ENCODE data around the gene TFDP1. TPM values are rescaled to one million over a fixed set of nuclear protein-coding genes. Genes with fewer than 3 reads are reported as not detected.

TFDP1 gene
- total RNA-seq, 4 donors from 2014 or later, result 48.0 to 84.2 (median 53.9) TPM

DNA sequence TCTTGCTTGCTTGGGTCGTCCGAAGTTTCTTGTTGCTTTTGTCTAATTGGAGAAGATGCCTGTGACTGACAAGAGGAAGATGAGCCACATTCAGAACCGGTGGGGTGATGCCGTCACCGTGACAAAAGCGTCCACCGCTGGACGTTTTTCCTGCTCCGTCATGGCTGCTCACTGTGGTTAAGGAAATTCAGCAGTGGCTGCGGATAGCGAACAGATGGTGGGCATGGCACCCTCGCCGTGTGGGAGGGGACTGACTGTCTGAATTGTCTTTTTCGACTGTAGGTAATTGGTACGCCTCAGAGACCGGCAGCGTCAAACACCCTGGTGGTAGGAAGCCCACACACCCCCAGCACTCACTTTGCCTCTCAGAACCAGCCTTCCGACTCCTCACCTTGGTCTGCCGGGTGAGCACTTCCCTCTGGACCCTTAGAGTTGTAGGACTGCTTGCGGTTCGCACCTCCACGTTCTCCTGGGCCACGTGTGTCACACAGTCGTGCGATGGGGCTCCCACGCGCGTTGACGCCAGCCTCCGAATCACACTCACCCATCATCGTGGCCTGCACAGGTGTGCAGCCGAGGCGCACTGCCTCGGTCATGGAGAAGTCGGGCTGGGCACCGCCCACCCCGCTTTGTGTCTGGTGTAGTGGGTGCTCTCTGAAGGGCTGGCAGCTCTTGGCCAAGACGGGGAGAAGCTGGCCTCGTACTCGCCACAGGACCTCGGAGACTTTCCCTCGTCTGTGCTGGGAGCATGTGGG lies 47.0 kb downstream of the TFDP1 start:
- Histone ChIP-seq H3K4me3 (replicated peaks in 1 of 3) (no peak overlapping the region), H3K36me3 (peaks cover 34 to 40% of the 10 kb centered on the region in 2 donors), H3K27ac (no peak overlapping the region), H3K9me3 (no peaks in the 10 kb centered on the region), H3K4me1 (no peaks in the 10 kb centered on the region), H3K27me3 (no peaks in the 10 kb centered on the region)
- WGBS, 2 donors, result 96% methylated on average over 32 to 42 of the region's 42 CpGs
- intact Hi-C loops (cut with DNase I), result no loop called here
- DNase-seq, result no peak
- TF ChIP-seq POLR2A (IDR thresholded peaks at IDR 0.05), result no peak
- TF ChIP-seq, protein P1, sequence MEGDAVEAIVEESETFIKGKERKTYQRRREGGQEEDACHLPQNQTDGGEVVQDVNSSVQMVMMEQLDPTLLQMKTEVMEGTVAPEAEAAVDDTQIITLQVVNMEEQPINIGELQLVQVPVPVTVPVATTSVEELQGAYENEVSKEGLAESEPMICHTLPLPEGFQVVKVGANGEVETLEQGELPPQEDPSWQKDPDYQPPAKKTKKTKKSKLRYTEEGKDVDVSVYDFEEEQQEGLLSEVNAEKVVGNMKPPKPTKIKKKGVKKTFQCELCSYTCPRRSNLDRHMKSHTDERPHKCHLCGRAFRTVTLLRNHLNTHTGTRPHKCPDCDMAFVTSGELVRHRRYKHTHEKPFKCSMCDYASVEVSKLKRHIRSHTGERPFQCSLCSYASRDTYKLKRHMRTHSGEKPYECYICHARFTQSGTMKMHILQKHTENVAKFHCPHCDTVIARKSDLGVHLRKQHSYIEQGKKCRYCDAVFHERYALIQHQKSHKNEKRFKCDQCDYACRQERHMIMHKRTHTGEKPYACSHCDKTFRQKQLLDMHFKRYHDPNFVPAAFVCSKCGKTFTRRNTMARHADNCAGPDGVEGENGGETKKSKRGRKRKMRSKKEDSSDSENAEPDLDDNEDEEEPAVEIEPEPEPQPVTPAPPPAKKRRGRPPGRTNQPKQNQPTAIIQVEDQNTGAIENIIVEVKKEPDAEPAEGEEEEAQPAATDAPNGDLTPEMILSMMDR (IDR thresholded peaks at IDR 0.05), result no peak

DNA sequence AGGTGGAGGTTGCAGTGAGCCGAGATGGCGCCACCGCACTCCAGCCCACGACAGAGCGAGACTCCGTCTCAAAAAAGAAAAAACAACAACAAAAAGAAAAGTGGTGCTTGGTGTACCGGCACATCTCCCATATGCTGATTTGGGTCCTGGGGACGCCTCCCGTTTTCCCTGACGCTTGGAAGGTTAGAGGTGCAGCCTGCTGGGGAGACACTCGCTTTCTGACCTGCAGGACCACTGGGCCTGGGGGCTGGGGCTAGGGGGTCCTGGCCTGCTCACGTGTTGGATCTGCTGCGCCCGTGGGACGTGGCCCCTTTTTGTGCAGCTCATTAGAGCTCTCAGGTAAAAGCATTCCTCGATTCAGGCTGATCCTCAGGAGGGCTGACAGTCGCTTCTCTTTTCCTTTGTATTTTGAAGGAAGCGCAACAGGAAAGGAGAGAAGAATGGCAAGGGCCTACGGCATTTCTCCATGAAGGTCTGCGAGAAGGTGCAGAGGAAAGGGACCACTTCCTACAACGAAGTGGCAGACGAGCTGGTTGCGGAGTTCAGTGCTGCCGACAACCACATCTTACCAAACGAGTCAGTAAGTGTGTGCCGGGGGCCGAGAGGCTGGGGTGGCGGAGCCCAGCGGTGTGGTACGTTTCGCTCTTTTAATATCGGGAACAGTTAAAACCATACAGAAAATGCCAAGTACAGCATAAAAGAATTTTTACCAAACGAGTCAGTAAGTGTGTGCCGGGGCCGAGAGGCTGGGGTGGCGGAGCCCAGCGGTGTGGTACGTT lies 48.3 kb downstream of the TFDP1 start:
- intact Hi-C loops (cut with DNase I), result no loop called here
- Histone ChIP-seq H3K4me1 (no peaks in the 10 kb centered on the region), H3K36me3 (peaks cover 42 to 53% of the 10 kb centered on the region in 2 donors), H3K27me3 (no peaks in the 10 kb centered on the region), H3K4me3 (replicated peaks in 1 of 3) (no peak overlapping the region), H3K27ac (no peak overlapping the region), H3K9me3 (no peaks in the 10 kb centered on the region)
- TF ChIP-seq, protein P1 (IDR thresholded peaks at IDR 0.05), result no peak
- no peak for TF ChIP-seq POLR2A (IDR thresholded peaks at IDR 0.05)
- DNase-seq, result no peak
- WGBS, 2 donors, result 95 to 96% methylated on average over 38 of the region's 38 CpGs

- H3K9me3 ChIP-seq, result no peaks in the 10 kb centered on the region
- intact Hi-C loops (cut with DNase I), result no loop called here
- DNase-seq, result no peak
- TF ChIP-seq, protein P1 (IDR thresholded peaks at IDR 0.05), result no peak
- TF ChIP-seq POLR2A (IDR thresholded peaks at IDR 0.05), result no peak
- H3K36me3 ChIP-seq, result peaks cover 47 to 57% of the 10 kb centered on the region in 2 donors
- no peak overlapping the region for H3K4me3 ChIP-seq (replicated peaks in 1 of 3)
- H3K4me1 ChIP-seq, result no peaks in the 10 kb centered on the region
- no peaks in the 10 kb centered on the region for H3K27me3 ChIP-seq
- no peak overlapping the region for H3K27ac ChIP-seq
- WGBS, 2 donors, result 97 to 98% methylated on average over 18 of the region's 18 CpGs
Observed at GRCh38 chr13:113633485-113633873, 48.9 kb downstream of the TFDP1 start.

- DNase-seq, result no peak
- H3K36me3 ChIP-seq, result peaks cover 47 to 57% of the 10 kb centered on the region in 2 donors
- H3K27me3 ChIP-seq, result no peaks in the 10 kb centered on the region
- no peaks in the 10 kb centered on the region for H3K9me3 ChIP-seq
- TF ChIP-seq POLR2A (IDR thresholded peaks at IDR 0.05), result no peak
- TF ChIP-seq, protein P1 (IDR thresholded peaks at IDR 0.05), result no peak
- WGBS, 2 donors, result 96% methylated on average over 16 of the region's 16 CpGs
- intact Hi-C loops (cut with DNase I), result no loop called here
- H3K4me3 ChIP-seq (replicated peaks in 1 of 3), result no peak overlapping the region
- no peaks in the 10 kb centered on the region for H3K4me1 ChIP-seq
- no peak overlapping the region for H3K27ac ChIP-seq
Observed at GRCh38 chr13:113634279-113635047, 49.9 kb downstream of the TFDP1 start.

Data from thyroid gland (tissue), 4 donors.